ENCODE measurements around the gene ANKS6. TPM values are rescaled to one million over a fixed set of nuclear protein-coding genes. Genes with fewer than 3 reads are reported as not detected.

Gene ANKS6
- polyA plus RNA-seq, 1 experiment: 13.0 TPM

DNA sequence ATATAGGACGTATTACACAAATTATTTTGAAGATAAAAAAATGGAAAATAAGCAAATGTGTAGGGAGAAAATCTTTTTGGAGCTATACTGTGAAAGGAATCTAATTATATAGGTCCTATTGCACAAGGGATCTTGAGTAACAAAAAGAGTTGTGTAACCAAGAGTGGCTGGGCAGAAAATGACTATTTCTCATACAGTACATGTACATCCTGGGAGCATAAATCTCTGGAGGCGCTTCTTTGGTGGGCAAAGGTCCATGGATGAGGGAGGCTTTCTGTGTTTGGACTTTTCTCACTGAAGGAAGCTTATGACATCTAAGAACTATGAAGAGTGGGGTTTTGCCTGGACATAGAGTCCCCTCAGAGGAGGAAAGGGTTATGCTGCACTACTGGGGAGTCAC is 29.8 kb downstream of the ANKS6 start:
- DNase-seq (ENCODE audit: low read depth): no peak

DNA sequence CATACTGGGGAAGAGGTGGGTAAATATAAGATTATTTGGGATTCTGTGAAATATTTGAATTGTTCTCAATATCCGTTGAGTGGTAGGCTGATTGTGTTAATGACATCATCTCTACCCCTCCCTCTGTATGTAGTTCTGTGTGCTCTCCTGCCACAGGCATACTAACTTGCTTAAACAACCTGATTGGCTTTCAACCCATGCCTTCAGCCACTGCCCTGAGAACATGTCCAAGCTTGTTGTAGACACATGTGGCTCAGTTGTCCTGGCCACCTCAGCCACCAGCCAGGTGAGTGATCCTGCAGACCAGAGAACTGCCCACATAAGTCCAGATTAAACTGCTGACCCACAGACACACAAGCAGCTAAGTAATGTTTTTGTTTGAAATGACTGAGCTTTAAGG is 31.1 kb downstream of the ANKS6 start:
- ChIA-PET CTCF (interaction anchor here (0.6 to 4.1 kb wide), 4 partner anchors 8 to 450 kb away, joined by 3 to 31 read pairs (median 6); no protein-coding TSS in a partner anchor), POLR2A (no interaction called here)
- H3K27me3 ChIP-seq (ENCODE audit: control insufficient read depth, insufficient read depth, low read length): no peaks in the 10 kb centered on the region
- DNase-seq (ENCODE audit: low read depth): no peak
- TF ChIP-seq, protein P1, sequence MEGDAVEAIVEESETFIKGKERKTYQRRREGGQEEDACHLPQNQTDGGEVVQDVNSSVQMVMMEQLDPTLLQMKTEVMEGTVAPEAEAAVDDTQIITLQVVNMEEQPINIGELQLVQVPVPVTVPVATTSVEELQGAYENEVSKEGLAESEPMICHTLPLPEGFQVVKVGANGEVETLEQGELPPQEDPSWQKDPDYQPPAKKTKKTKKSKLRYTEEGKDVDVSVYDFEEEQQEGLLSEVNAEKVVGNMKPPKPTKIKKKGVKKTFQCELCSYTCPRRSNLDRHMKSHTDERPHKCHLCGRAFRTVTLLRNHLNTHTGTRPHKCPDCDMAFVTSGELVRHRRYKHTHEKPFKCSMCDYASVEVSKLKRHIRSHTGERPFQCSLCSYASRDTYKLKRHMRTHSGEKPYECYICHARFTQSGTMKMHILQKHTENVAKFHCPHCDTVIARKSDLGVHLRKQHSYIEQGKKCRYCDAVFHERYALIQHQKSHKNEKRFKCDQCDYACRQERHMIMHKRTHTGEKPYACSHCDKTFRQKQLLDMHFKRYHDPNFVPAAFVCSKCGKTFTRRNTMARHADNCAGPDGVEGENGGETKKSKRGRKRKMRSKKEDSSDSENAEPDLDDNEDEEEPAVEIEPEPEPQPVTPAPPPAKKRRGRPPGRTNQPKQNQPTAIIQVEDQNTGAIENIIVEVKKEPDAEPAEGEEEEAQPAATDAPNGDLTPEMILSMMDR (IDR thresholded peaks at IDR 0.05; ENCODE audit: insufficient read depth, low read depth, low read length): no peak
- peaks cover 11% of the 10 kb centered on the region for H3K36me3 ChIP-seq (ENCODE audit: control insufficient read depth, insufficient read depth, low read length)
- H3K4me3 ChIP-seq (ENCODE audit: low read depth, low read length): no peak overlapping the region

More for the DNA sequence above, 29.8 kb downstream of the ANKS6 start:
- Histone ChIP-seq H3K36me3 (ENCODE audit: control insufficient read depth, insufficient read depth, low read length) (peaks cover 15% of the 10 kb centered on the region), H3K27me3 (ENCODE audit: control insufficient read depth, insufficient read depth, low read length) (no peaks in the 10 kb centered on the region), H3K4me3 (ENCODE audit: low read depth, low read length) (no peak overlapping the region)
- ChIA-PET CTCF (interaction anchor here (1.0 to 4.1 kb wide), 3 partner anchors 7 to 451 kb away, joined by 4 to 31 read pairs (median 7); no protein-coding TSS in a partner anchor), POLR2A (no interaction called here)
- TF ChIP-seq, protein P1 (IDR thresholded peaks at IDR 0.05; ENCODE audit: insufficient read depth, low read depth, low read length): no peak

DNA sequence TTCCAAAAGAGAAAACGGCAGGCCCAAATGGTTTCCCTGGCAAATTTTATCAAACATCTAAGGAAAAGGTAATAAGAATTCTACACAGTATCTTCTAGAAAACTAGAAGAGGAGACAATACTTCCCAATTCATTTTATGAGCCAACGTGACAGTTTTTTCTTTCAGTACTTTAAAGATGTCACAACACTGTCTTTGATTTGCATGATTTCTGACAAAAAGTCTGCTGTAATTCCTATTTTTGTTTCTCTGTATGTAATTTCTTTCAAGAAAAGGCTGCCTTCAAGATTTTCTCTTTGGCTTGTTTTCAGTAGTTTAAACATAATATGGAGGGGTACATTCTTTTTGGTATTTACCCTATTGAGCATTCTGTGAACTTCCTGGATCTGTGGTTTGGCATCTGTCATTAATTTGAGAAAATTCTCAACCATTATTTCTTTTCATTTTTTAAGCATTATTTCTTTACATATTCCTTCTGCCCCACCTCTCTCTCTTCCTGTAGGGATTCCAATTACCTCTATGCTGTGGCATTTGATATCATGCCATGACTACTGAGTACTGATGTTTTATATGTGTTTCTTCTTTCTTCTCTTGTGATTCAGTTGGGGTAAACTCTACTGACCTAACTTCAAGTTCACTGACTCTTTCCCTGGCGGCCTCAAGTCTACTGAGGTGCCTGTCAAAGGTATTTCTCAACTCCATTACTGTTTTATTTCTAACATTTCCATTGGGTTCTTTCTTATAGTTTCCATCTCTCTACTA is 32.2 kb downstream of the ANKS6 start:
- POLR2A ChIA-PET: no interaction called here
- CTCF ChIA-PET: interaction anchor here (4.1 kb wide), 1 partner anchor 12 kb away, joined by 31 read pairs; no protein-coding TSS in a partner anchor
- TF ChIP-seq, protein P1 (IDR thresholded peaks at IDR 0.05; ENCODE audit: insufficient read depth, low read depth, low read length): no peak
- no peak overlapping the region for H3K4me3 ChIP-seq (ENCODE audit: low read depth, low read length)
- no peaks in the 10 kb centered on the region for H3K27me3 ChIP-seq (ENCODE audit: control insufficient read depth, insufficient read depth, low read length)
- no peak for DNase-seq (ENCODE audit: low read depth)
- H3K36me3 ChIP-seq (ENCODE audit: control insufficient read depth, insufficient read depth, low read length): peaks cover 12% of the 10 kb centered on the region

DNA sequence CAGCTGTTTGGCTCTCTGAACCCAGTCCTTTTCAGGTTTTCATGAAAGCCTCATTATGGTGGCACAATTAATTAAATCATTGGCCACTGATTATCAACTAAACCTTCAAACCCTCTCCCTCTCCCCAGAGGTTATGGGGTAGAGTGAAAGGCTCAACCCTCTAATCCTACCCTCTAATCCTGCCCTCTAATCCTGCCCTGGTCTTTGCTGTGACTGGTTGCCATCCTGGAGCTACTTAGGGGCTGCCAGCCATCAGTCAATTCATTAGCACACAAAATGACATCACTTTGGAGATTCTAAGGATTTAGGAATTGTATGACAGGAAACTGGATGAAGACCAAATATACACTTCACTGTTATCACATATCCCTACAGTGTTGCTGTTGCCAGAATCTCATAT is 36.1 kb downstream of the ANKS6 start:
- ChIA-PET POLR2A (no interaction called here), CTCF (interaction anchor here (0.9 to 1.8 kb wide), 3 partner anchors 14 to 445 kb away, joined by 3 to 7 read pairs (median 6); no protein-coding TSS in a partner anchor)
- no peak overlapping the region for H3K4me3 ChIP-seq (ENCODE audit: low read depth, low read length)
- DNase-seq (ENCODE audit: low read depth): no peak
- peaks cover 4% of the 10 kb centered on the region for H3K36me3 ChIP-seq (ENCODE audit: control insufficient read depth, insufficient read depth, low read length)
- TF ChIP-seq, protein P1 (IDR thresholded peaks at IDR 0.05; ENCODE audit: insufficient read depth, low read depth, low read length): no peak
- H3K27me3 ChIP-seq (ENCODE audit: control insufficient read depth, insufficient read depth, low read length): no peaks in the 10 kb centered on the region

DNA sequence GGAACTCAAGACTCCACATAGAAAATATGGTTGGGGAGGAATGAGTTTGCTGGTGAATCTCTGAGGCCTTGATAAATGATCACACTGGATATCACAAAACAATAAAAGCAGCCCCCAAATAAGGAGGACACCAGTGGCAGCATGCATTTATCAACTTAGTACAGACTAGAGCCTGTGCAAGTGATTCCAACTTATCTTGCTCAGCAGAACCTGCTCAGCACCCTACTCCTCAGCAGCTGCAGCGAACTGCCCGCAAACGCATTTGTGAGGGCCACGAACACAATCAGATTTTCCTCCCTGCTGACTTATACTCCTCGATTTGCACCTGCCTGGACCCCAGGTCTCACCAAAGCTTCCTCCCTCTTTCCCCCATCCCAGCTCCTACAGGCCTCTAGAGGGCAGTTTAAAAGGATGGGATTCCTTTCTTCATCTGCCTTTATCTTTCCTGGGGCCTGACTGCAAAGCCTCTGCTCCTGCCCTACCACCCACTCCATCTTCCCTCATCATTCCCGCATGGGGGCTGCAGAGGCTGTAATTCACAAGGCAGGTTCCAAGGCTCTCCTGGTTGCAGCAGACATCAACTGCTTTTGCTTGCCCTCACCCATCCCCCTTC is 41.2 kb downstream of the ANKS6 start:
- peaks cover 4% of the 10 kb centered on the region for H3K36me3 ChIP-seq (ENCODE audit: control insufficient read depth, insufficient read depth, low read length)
- POLR2A ChIA-PET: no interaction called here
- CTCF ChIA-PET: interaction anchor here (1.9 kb wide), 1 partner anchor 20 kb away, joined by 10 read pairs; no protein-coding TSS in a partner anchor
- TF ChIP-seq, protein P1 (IDR thresholded peaks at IDR 0.05; ENCODE audit: insufficient read depth, low read depth, low read length): no peak
- no peak for DNase-seq (ENCODE audit: low read depth)
- no peaks in the 10 kb centered on the region for H3K27me3 ChIP-seq (ENCODE audit: control insufficient read depth, insufficient read depth, low read length)
- H3K4me3 ChIP-seq (ENCODE audit: low read depth, low read length): no peak overlapping the region

Measured in BJ (cell line).